Subcutaneous adipose tissue (tissue), 4 donors: ENCODE measurements around the gene CARD11. TPM values are rescaled to one million over a fixed set of nuclear protein-coding genes. Genes with fewer than 3 reads are reported as not detected.

Experiments
- total RNA-seq, 4 donors: library from RNA; depleted of rRNA; stranded (reverse); fragments of >200 nt; gene quantifications; one replicate each; pipeline ENCODE4 v1.1.0, GENCODE V29; 2016
- TF ChIP-seq, protein P1 (sequence below): fragments of 450-650 bp; IDR thresholded peaks from one replicate; pipeline ENCODE4 v1.5.1; 2016; ENCODE audit warnings: low read depth, mild to moderate bottlenecking, control low read depth, antibody characterized with exemption, moderate library complexity

The CARD11 gene
- total RNA-seq, 4 donors from 2014 or later, result 0.57 to 1.2 (median 0.77) TPM

GRCh38 chr7:3005257-3005656 lies 38.4 kb downstream of the CARD11 start:
- TF ChIP-seq, protein P1, sequence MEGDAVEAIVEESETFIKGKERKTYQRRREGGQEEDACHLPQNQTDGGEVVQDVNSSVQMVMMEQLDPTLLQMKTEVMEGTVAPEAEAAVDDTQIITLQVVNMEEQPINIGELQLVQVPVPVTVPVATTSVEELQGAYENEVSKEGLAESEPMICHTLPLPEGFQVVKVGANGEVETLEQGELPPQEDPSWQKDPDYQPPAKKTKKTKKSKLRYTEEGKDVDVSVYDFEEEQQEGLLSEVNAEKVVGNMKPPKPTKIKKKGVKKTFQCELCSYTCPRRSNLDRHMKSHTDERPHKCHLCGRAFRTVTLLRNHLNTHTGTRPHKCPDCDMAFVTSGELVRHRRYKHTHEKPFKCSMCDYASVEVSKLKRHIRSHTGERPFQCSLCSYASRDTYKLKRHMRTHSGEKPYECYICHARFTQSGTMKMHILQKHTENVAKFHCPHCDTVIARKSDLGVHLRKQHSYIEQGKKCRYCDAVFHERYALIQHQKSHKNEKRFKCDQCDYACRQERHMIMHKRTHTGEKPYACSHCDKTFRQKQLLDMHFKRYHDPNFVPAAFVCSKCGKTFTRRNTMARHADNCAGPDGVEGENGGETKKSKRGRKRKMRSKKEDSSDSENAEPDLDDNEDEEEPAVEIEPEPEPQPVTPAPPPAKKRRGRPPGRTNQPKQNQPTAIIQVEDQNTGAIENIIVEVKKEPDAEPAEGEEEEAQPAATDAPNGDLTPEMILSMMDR, result no peak

- TF ChIP-seq, protein P1, result no peak
These were observed 39.7 kb downstream of the CARD11 start for GRCh38 chr7:3003936-3004335.

GRCh38 chr7:3002631-3003030 lies 41.0 kb downstream of the CARD11 start:
- TF ChIP-seq, protein P1, result no peak

- TF ChIP-seq, protein P1, result no peak
These were observed 43.1 kb downstream of the CARD11 start for GRCh38 chr7:3000566-3000965.

GRCh38 chr7:2999078-2999500 lies 44.6 kb downstream of the CARD11 start:
- TF ChIP-seq, protein P1, result no peak

GRCh38 chr7:2997014-2997413 lies 46.7 kb downstream of the CARD11 start:
- TF ChIP-seq, protein P1, result no peak

- TF ChIP-seq, protein P1, result no peak
These were observed 47.5 kb downstream of the CARD11 start for GRCh38 chr7:2996141-2996540.
